GM12872 (cell line): ENCODE measurements around the gene ACBD5.
A peak's percentile ranks its signal among the peaks of the same experiment; 100 is the strongest.

Source experiments
- TF ChIP-seq, protein P1 (sequence below): IDR thresholded peaks from 3 replicates; pipeline ENCODE4 v1.5.1; 2011; ENCODE audit warnings: low read depth, mild to moderate bottlenecking, low read length, moderate library complexity; ENCODE audit not compliant: insufficient read depth

ACBD5 gene, protein sequence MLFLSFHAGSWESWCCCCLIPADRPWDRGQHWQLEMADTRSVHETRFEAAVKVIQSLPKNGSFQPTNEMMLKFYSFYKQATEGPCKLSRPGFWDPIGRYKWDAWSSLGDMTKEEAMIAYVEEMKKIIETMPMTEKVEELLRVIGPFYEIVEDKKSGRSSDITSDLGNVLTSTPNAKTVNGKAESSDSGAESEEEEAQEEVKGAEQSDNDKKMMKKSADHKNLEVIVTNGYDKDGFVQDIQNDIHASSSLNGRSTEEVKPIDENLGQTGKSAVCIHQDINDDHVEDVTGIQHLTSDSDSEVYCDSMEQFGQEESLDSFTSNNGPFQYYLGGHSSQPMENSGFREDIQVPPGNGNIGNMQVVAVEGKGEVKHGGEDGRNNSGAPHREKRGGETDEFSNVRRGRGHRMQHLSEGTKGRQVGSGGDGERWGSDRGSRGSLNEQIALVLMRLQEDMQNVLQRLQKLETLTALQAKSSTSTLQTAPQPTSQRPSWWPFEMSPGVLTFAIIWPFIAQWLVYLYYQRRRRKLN

DNA sequence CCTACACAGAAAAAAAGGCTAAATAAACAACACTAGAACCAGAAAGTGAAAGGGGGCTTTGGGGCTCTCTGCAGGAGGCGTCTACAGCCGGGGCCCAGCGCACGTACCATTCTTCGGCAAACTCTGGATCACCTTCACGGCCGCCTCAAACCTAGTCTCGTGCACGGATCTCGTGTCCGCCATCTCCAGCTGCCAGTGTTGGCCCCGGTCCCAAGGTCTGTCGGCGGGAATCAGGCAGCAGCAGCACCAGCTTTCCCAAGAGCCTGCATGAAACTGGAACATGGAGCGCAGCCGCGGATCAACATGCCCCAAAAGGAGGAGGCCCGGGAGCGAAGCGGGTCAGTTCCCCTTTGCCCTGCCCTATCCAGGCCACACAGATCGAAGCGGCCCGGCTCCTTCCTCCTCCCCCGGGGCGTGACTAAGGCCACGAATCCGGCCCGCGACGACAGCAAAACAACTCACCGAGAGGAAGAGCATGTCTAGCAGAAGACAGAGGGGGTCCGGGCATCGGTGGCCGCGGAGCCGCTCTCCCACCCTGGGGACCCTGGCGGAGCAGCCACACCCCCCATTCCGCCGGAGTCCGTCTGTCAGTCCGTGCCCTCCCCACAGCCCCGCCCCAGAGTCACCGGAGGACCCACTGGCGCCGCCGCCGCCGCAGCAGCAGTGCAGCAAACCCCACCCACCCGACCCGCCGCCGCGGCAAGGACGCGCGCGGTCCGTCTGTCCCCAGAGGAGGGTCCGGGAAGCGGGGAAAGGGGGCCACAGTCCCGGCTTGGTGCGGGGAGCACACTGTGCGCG lies at the start of gene ACBD5:
TSS of gene ACBD5 (minus strand) at position 586 of the 798 bp plus-strand sequence. CDS start at position 477, 109 bp downstream.
- TF ChIP-seq, protein P1, sequence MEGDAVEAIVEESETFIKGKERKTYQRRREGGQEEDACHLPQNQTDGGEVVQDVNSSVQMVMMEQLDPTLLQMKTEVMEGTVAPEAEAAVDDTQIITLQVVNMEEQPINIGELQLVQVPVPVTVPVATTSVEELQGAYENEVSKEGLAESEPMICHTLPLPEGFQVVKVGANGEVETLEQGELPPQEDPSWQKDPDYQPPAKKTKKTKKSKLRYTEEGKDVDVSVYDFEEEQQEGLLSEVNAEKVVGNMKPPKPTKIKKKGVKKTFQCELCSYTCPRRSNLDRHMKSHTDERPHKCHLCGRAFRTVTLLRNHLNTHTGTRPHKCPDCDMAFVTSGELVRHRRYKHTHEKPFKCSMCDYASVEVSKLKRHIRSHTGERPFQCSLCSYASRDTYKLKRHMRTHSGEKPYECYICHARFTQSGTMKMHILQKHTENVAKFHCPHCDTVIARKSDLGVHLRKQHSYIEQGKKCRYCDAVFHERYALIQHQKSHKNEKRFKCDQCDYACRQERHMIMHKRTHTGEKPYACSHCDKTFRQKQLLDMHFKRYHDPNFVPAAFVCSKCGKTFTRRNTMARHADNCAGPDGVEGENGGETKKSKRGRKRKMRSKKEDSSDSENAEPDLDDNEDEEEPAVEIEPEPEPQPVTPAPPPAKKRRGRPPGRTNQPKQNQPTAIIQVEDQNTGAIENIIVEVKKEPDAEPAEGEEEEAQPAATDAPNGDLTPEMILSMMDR = no peak

DNA sequence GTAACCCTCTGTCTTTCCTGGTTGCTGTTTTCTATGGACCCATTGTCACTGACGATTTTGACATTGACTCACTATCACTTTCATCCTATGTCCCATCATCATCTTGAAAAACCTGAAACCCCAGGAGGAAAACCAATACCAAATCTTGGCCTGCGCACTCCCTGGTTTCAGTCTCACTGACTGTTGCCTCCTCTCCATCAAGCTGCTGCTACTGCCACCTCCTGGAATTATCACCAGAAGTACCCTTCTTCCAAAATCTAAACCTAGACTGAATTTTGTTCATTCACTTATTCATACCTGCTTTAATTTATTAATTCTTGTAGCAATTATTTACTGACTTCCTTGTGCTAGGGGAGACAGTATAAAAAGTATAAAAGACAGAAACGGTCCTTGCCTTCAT lies 44.5 kb upstream of the ACBD5 start:
- TF ChIP-seq, protein P1 = 0 out of 3 replicates have a peak, but pooled peaks have one; percentile 9

DNA sequence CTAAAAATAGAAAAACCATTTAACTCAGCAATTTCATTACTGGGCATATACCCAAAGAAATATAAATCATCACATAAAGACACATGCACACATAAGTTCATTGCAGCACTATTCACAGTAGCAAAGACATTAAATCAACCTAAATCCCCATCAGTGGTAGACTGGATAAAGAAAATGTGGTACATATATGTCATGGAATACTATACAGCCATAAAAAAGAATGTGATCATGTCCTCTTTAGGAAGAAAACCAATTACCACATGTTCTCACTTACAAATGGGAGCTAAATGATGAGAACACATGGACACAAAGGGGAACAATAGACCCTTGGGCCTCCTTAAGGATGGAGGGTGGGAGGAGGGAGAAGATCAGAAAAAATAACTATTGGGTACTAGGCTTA lies 36.0 kb upstream of the ACBD5 start:
- TF ChIP-seq, protein P1 = no peak

DNA sequence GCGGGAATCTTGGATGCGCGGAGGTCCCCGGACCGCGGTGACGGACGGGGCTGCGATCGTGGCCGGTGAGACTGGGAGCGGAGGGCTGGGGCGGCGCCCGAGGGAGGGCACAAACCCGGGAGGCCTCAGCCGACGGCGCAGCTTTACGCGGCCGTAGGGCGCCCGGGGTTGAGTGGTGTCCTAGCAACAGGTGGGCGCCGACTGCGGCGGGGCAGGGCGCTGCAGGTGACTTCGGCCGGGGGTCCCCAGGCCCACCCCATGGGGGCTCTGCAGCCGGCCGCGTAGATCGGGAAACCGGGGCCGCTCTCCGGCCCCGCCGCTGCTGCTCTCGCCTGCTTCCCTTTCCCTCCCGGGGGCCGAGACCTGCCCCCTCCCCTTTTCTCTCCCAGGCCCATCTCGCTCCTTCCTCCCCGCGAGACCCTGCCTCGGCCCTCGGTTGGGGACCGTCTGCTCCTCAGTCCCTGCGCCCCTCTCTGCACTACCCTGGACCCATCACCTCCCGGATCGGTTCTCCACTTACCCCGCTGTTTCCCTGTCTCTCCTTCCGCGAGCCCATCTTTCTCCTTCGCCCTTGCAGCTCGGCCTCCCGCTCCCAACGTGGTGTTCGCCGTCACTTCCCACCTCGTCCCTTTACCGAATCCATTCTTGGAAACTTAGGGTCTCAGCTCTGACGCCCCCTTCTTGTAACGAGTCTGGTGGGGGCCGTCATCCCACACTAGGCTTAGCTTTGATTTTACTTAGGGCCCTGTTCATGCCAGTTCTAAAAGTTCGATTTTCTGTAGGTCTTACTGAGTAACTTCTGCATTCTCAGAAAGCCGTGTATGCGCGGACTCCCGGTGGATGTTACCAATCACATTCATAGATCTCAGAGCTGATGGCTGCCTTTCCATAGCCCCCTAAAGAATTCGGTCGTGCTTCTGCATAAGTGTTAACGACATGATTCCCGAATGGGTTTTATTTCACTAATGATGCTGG lies 18.5 kb upstream of the ACBD5 start:
- TF ChIP-seq, protein P1 = no peak

DNA sequence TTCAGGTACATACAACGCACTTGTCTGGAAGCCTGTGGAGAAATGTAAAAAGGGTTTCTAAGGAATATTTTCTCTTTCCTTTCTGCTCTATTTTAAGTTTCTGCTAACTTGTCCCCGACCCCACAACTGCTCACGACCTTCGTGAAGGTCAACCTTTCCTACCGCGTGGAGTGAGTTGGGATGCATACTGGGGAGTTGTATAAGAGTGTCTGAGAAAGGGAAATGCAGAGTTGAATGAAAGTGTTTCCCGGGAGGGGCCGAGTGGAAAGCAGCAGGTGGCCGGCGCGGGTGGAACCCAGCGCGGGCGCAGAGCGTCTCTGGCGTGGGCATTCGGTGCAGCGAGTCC lies 17.9 kb upstream of the ACBD5 start:
- TF ChIP-seq, protein P1 = no peak

DNA sequence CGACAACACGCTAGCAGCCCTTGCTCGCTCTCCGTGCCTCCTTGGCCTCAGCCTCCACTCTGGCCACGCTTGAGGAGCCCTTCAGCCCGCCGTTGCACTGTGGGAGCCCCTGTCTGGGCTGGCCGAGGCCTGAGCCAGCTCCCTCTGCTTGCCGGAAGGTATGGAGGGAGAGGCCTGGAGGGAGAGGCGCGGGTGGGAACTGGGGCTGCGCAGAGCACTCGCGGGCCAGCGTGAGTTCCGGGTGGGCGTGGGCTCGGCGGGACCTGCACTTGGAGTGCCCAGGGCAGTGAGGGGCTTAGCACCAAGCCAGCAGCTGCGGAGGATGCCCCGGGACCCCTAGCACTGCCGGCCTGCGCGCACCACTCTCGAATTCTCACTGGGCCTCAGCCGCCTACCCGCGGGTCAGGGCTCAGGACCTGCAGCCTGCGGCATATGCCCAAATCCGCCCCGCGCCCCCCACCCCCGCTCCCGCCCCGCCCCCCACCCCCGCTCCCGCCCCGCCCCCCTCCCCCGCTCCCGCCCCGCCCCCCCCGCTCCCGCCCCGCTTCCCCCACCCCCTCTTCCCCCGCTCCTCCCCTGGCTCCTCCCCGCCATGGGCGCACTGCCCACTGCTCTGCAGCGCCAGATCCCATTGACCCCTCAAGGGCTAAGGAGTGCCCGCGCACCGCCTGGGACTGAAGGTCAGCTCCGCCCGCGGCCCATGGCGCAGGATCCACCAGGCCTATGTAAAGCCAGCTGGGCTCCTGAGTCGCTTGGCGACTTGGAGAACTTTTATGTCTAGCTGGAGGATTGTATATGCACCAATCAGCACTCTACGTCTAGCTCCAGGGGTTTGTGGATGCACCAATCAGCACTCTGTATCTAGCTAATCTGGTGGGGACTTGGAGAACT lies 15.9 kb upstream of the ACBD5 start:
- TF ChIP-seq, protein P1 = no peak
